ENCODE results near the gene BAZ2A.

DNA sequence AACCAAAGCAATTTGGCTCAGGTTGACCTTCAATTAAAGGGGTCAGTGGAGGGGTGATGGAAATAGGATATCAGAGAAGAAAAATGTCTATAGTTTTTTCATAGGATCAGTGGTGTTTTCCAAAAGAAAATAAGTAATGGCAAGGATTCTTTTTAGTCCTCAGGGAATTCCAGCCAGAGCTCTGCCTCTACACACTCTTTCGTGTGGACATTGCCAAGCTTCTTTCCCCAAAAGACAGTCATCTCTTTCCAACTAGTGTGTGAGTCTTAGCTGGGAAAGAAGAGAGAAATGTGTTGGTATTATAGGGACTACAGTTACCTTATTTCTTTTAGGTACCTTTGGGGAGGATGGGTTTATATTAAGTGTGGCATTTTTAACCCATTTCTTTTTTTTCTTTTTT is 62.0 kb downstream of the BAZ2A start:
- TF ChIP-seq, protein P1, sequence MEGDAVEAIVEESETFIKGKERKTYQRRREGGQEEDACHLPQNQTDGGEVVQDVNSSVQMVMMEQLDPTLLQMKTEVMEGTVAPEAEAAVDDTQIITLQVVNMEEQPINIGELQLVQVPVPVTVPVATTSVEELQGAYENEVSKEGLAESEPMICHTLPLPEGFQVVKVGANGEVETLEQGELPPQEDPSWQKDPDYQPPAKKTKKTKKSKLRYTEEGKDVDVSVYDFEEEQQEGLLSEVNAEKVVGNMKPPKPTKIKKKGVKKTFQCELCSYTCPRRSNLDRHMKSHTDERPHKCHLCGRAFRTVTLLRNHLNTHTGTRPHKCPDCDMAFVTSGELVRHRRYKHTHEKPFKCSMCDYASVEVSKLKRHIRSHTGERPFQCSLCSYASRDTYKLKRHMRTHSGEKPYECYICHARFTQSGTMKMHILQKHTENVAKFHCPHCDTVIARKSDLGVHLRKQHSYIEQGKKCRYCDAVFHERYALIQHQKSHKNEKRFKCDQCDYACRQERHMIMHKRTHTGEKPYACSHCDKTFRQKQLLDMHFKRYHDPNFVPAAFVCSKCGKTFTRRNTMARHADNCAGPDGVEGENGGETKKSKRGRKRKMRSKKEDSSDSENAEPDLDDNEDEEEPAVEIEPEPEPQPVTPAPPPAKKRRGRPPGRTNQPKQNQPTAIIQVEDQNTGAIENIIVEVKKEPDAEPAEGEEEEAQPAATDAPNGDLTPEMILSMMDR (IDR thresholded peaks at IDR 0.05 in 8 of 11, conservative IDR thresholded peaks at IDR 0.05 in 3 of 11) = no peak
- TF ChIP-seq POLR2AphosphoS5 (IDR thresholded peaks at IDR 0.05) (no peak), POLR2A (IDR thresholded peaks at IDR 0.05) (no peak)

Measured in spleen (tissue), 7 donors.